Astrocyte of the cerebellum (primary cell): ENCODE data around the gene CCDC87.
"Not testable (repeated sequence)": the region's sequence is repeated elsewhere in the genome, so short reads cannot be mapped to it uniquely, and the experiment has no call there.

Source experiments
- DNase-seq: peaks from one replicate; pipeline ENCODE4 v3.0.0-alpha.2; 2011; ENCODE audit warnings: low read depth
- H3K4me3 ChIP-seq: 2 replicates; pipeline ENCODE4 v1.5.1; 2011; ENCODE audit warnings: mild to moderate bottlenecking, low read depth, low read length, moderate library complexity
- CTCF ChIP-seq: IDR thresholded peaks from 2 replicates; pipeline ENCODE4 v1.5.1; 2012; ENCODE audit warnings: low read length, low read depth, moderate library complexity, mild to moderate bottlenecking; ENCODE audit errors: missing control alignments
- in situ Hi-C: cut with HindIII; loops from 2 replicates; pipeline ENCODE4 v1.10.0; 2017; ENCODE audit warnings: low sequenced_read_pairs

CCDC87 gene

GRCh38 chr11:66591175-66591574 lies 1.7 kb downstream of the CCDC87 start:
- H3K4me3 ChIP-seq: no peak overlapping the region
- no peak for TF ChIP-seq CTCF
- DNase-seq: no peak
- in situ Hi-C loops: no loop called here

- in situ Hi-C loops: no loop called here
- no peak for DNase-seq
- no peak for TF ChIP-seq CTCF
- H3K4me3 ChIP-seq: no peak overlapping the region
Measured at GRCh38 chr11:66589996-66590675, 2.7 kb downstream of the CCDC87 start.

- DNase-seq, in situ Hi-C loops: not testable (repeated sequence)
Measured at GRCh38 chr11:66589315-66589714, 3.5 kb downstream of the CCDC87 start.

GRCh38 chr11:66586136-66586535 lies 6.7 kb downstream of the CCDC87 start:
- in situ Hi-C loops: no loop called here
- no peak for TF ChIP-seq CTCF
- no peak overlapping the region for H3K4me3 ChIP-seq
- no peak for DNase-seq

More at GRCh38 chr11:66589315-66589714, 3.5 kb downstream of the CCDC87 start:
- not testable (repeated sequence) for H3K4me3 ChIP-seq

- in situ Hi-C loops, H3K4me3 ChIP-seq, DNase-seq: not testable (repeated sequence)
Measured at GRCh38 chr11:66585447-66585846, 7.4 kb downstream of the CCDC87 start.

- DNase-seq, H3K4me3 ChIP-seq, in situ Hi-C loops: not testable (repeated sequence)
Measured at GRCh38 chr11:66582565-66583147, 10.2 kb downstream of the CCDC87 start.

GRCh38 chr11:66581261-66581660 lies 11.6 kb downstream of the CCDC87 start:
- no peak overlapping the region for H3K4me3 ChIP-seq
- in situ Hi-C loops: no loop called here
- DNase-seq: no peak
- TF ChIP-seq CTCF: no peak

GRCh38 chr11:66580803-66581202 lies 12.1 kb downstream of the CCDC87 start:
- TF ChIP-seq CTCF: no peak
- no peak overlapping the region for H3K4me3 ChIP-seq
- DNase-seq: no peak
- in situ Hi-C loops: no loop called here
